NAMALWA (cell line): ENCODE measurements around the gene MUC5AC.
"Not testable (repeated sequence)": the region's sequence is repeated elsewhere in the genome, so short reads cannot be mapped to it uniquely, and the experiment has no call there.

ENCODE experiments used
- DNase-seq: peaks from one replicate; pipeline ENCODE4 v3.0.0-alpha.2; 2015; ENCODE audit warnings: low spot score

Gene MUC5AC

DNA sequence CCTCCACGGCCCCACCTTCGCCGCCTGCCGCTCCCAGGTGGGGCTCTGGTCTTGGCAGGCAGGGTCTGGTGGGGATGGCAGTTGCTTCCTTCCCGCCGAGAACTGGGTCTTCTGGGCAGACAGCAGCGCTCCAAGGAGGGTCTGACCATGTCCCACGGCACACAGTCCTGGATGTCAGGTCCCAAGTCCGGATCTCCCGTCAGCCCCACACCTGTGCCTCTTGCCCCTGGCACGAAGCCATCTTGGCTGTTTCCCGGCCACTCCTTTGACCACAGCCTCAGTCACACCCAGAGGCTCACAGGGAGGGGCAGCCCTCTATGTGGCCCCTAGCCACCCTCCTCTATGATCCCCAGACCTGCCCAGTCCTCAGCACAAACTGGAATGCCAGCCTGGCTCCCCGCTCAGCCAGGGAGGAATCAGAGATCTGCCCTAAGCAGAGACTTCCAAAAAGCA, 79.4 kb downstream of the MUC5AC start:
- DNase-seq = no peak

DNA sequence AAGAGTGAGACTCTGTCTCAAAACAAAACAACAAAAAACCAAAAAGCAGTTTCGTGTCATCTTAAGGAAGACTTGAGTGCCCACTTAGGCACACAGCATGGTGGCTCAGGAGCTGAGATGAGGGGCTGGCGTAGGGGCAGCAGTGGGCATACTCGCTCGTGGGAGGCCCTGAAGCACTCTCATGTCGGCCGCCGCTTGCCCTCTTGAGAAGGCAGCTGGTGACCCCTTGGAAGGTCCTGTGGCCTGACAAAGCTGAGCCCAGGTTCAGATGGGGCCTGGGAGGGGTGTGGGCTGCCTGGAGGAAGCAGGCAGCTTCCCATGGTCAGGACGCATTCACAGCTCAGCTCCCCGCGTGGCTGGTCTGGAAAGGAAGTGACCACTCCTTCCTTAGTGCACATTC, 80.1 kb downstream of the MUC5AC start:
- no peak for DNase-seq

DNA sequence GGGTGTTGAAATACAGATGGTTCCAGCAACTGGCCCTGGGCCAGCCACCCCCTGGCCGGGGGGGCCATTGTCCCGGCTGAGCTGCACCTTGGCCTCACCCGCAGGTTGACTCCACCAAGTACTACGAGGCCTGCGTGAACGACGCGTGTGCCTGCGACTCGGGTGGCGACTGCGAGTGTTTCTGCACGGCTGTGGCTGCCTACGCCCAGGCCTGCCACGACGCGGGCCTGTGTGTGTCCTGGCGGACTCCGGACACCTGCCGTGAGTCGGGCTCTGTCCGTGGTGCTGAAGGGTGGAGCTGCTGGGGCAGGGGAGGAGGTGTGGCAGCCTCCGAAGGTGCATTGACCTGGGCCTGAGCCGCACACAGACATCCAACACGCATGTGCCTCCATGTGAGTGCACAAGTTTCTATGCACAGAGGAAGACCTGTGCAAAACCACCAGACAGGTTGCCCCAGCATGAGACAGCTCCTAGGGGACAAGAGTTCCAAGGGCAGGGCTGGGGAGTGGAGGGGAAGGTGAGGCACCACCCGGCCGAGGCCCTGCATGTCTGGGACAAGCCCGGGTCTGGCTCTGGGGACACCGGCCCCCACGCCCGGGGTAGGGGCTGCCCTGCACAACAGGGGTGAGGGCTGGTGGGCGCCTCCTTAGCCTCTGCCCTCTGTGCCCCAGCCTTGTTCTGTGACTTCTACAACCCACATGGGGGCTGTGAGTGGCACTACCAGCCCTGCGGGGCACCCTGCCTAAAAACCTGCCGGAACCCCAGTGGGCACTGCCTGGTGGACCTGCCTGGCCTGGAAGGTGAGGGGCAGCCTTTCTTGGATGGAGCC, 81.2 kb downstream of the MUC5AC start:
- DNase-seq = no peak

- no peak for DNase-seq
Measured at GRCh38 chr11:1239596-1240205, 81.9 kb downstream of the MUC5AC start.

GRCh38 chr11:1240771-1241170, 83.0 kb downstream of the MUC5AC start:
- DNase-seq = no peak

DNA sequence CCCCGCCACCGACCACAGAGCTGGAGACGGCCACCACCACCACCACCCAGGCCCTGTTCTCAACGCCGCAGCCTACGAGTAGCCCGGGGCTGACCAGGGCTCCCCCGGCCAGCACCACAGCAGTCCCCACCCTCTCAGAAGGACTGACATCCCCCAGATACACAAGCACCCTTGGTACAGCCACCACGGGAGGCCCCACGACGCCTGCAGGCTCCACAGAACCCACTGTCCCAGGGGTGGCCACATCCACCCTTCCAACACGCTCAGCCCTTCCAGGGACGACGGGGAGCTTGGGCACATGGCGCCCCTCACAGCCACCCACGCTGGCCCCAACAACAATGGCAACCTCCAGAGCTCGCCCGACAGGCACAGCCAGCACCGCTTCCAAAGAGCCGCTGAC, 84.0 kb downstream of the MUC5AC start:
- DNase-seq = no peak

DNA sequence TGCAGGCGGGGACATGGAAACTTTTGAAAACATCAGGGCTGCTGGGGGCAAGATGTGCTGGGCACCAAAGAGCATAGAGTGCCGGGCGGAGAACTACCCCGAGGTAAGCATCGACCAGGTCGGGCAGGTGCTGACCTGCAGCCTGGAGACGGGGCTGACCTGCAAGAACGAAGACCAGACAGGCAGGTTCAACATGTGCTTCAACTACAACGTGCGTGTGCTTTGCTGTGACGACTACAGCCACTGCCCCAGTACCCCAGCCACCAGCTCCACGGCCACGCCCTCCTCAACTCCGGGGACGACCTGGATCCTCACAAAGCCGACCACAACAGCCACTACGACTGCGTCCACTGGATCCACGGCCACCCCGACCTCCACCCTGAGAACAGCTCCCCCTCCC, 84.5 kb downstream of the MUC5AC start:
- DNase-seq = no peak

DNA sequence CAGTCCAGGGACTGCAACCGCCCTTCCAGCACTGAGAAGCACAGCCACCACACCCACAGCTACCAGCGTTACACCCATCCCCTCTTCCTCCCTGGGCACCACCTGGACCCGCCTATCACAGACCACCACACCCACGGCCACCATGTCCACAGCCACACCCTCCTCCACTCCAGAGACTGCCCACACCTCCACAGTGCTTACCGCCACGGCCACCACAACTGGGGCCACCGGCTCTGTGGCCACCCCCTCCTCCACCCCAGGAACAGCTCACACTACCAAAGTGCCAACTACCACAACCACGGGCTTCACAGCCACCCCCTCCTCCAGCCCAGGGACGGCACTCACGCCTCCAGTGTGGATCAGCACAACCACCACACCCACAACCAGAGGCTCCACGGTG, 85.0 kb downstream of the MUC5AC start:
- DNase-seq = not testable (repeated sequence)

DNA sequence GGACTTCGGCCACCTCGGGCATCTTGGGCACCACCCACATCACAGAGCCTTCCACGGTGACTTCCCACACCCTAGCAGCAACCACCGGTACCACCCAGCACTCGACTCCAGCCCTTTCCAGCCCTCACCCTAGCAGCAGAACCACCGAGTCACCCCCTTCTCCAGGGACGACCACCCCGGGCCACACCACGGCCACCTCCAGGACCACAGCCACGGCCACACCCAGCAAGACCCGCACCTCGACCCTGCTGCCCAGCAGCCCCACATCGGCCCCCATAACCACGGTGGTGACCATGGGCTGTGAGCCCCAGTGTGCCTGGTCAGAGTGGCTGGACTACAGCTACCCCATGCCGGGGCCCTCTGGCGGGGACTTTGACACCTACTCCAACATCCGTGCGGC, 85.8 kb downstream of the MUC5AC start:
- not testable (repeated sequence) for DNase-seq

GRCh38 chr11:1244557-1244956, 86.8 kb downstream of the MUC5AC start:
- DNase-seq = not testable (repeated sequence)

GRCh38 chr11:1245717-1246116, 88.0 kb downstream of the MUC5AC start:
- not testable (repeated sequence) for DNase-seq

GRCh38 chr11:1246301-1246700, 88.5 kb downstream of the MUC5AC start:
- DNase-seq = not testable (repeated sequence)

DNA sequence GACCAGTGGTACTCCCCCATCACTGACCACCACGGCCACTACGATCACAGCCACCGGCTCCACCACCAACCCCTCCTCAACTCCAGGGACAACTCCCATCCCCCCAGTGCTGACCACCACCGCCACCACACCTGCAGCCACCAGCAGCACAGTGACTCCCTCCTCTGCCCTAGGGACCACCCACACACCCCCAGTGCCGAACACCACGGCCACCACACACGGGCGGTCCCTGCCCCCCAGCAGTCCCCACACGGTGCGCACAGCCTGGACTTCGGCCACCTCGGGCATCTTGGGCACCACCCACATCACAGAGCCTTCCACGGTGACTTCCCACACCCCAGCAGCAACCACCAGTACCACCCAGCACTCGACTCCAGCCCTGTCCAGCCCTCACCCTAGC, 89.3 kb downstream of the MUC5AC start:
- DNase-seq = not testable (repeated sequence)

GRCh38 chr11:1248951-1249350, 91.2 kb downstream of the MUC5AC start:
- not testable (repeated sequence) for DNase-seq

DNA sequence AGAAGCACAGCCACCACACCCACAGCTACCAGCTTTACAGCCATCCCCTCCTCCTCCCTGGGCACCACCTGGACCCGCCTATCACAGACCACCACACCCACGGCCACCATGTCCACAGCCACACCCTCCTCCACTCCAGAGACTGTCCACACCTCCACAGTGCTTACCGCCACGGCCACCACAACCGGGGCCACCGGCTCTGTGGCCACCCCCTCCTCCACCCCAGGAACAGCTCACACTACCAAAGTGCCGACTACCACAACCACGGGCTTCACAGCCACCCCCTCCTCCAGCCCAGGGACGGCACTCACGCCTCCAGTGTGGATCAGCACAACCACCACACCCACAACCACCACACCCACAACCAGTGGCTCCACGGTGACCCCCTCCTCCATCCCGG, 92.7 kb downstream of the MUC5AC start:
- DNase-seq = not testable (repeated sequence)
